MCF 10A (cell line): ENCODE data around the gene CCR6. TPM values are rescaled to one million over a fixed set of nuclear protein-coding genes. Genes with fewer than 3 reads are reported as not detected.

Experiments
- BruUV-seq: library from RNA; stranded (reverse); fragments of 400-500 nt; replicated peaks from 2 replicates; lab custom pipeline; 2021; lab: Mats Ljungman, UMichigan
- CTCF ChIA-PET: fragments of 300-600 bp; sonication (Branson Sonifier 250); formaldehyde crosslinking; extraction: SDS; loops from one replicate; lab custom pipeline; 2021; ENCODE audit warnings: antibody characterized with exemption, inconsistent platforms; lab: Yijun Ruan, JAX
- POLR2A ChIA-PET: fragments of 300-600, 350-650 bp; sonication (Branson Sonifier 250); formaldehyde crosslinking; extraction: SDS; loops from one replicate; lab custom pipeline; 2020; ENCODE audit warnings: antibody characterized with exemption, inconsistent platforms; lab: Yijun Ruan, JAX
- DNase-seq: peaks from one replicate; pipeline ENCODE4 v3.0.0-alpha.2; 2018; ENCODE audit not compliant: unreplicated experiment
- H3K27ac Mint-ChIP-seq: one replicate; pipeline ENCODE4 v1.8.0; 2022; ENCODE audit warnings: mild to moderate bottlenecking, low read depth, mixed read lengths; ENCODE audit not compliant: unreplicated experiment
- H3K27me3 Mint-ChIP-seq: one replicate; pipeline ENCODE4 v1.8.0; 2022; ENCODE audit warnings: mixed read lengths; ENCODE audit not compliant: insufficient read depth, unreplicated experiment
- H3K36me3 Mint-ChIP-seq: one replicate; pipeline ENCODE4 v1.8.0; 2022; ENCODE audit warnings: mild to moderate bottlenecking, moderate library complexity, mixed read lengths; ENCODE audit not compliant: insufficient read depth, unreplicated experiment
- H3K4me1 Mint-ChIP-seq: one replicate; pipeline ENCODE4 v1.8.0; 2022; ENCODE audit warnings: mixed read lengths; ENCODE audit not compliant: insufficient read depth, unreplicated experiment
- H3K4me3 Mint-ChIP-seq: one replicate; pipeline ENCODE4 v1.8.0; 2022; ENCODE audit warnings: mild to moderate bottlenecking, moderate library complexity, mixed read lengths; ENCODE audit not compliant: unreplicated experiment
- H3K9me3 Mint-ChIP-seq: one replicate; pipeline ENCODE4 v1.8.0; 2022; ENCODE audit warnings: mixed read lengths; ENCODE audit not compliant: unreplicated experiment
- CTCF ChIP-seq: fragments of 200-600 bp; IDR thresholded peaks from one replicate; pipeline ENCODE4 v1.8.0; 2022; ENCODE audit warnings: antibody characterized with exemption, mild to moderate bottlenecking; ENCODE audit not compliant: unreplicated experiment
- intact Hi-C: fragments of 100-400 bp; cut with micrococcal nuclease; formaldehyde crosslinking; loops from 2 replicates; pipeline ENCODE4 v1.14.1; 2022
- total RNA-seq: library from RNA; stranded (reverse); gene quantifications from 2 replicates; pipeline ENCODE4 v1.2.3, GENCODE V29; 2022

The CCR6 gene
- total RNA-seq, 1 experiment from 2014 or later = not detected

GRCh38 chr6:167150941-167151549 lies 28.1 kb downstream of the CCR6 start:
- Mint-ChIP-seq H3K4me3 (no peak overlapping the region), H3K36me3 (no peaks in the 10 kb centered on the region), H3K4me1 (peaks cover 7% of the 10 kb centered on the region), H3K27ac (no peak overlapping the region), H3K9me3 (no peaks in the 10 kb centered on the region), H3K27me3 (peaks cover 51% of the 10 kb centered on the region)
- no TSS peak for BruUV-seq
- no peak for TF ChIP-seq CTCF
- intact Hi-C loops = no loop called here
- DNase-seq = no peak
- ChIA-PET POLR2A (no interaction called here), CTCF (interaction anchor here (0.5 kb wide), 1 partner anchor 168 kb away, joined by 4 read pairs; no protein-coding TSS in a partner anchor)

GRCh38 chr6:167151648-167152047 lies 28.8 kb downstream of the CCR6 start:
- CTCF ChIA-PET = interaction anchor here (1.2 kb wide), 1 partner anchor 10 kb away, joined by 3 read pairs; no protein-coding TSS in a partner anchor
- H3K4me3 Mint-ChIP-seq = no peak overlapping the region
- peaks cover 7% of the 10 kb centered on the region for H3K4me1 Mint-ChIP-seq
- POLR2A ChIA-PET = no interaction called here
- H3K27me3 Mint-ChIP-seq = peaks cover 47% of the 10 kb centered on the region
- H3K36me3 Mint-ChIP-seq = no peaks in the 10 kb centered on the region
- no peak overlapping the region for H3K27ac Mint-ChIP-seq
- DNase-seq = no peak
- H3K9me3 Mint-ChIP-seq = no peaks in the 10 kb centered on the region
- BruUV-seq = no TSS peak
- intact Hi-C loops = no loop called here
- no peak for TF ChIP-seq CTCF

GRCh38 chr6:167152862-167153261 lies 30.0 kb downstream of the CCR6 start:
- CTCF ChIA-PET = interaction anchor here (1.2 kb wide), 1 partner anchor 11 kb away, joined by 3 read pairs; no protein-coding TSS in a partner anchor
- TF ChIP-seq CTCF = no peak
- Mint-ChIP-seq H3K4me1 (peaks cover 7% of the 10 kb centered on the region), H3K9me3 (no peaks in the 10 kb centered on the region), H3K36me3 (no peaks in the 10 kb centered on the region), H3K27ac (no peak overlapping the region), H3K4me3 (no peak overlapping the region), H3K27me3 (peaks cover 44% of the 10 kb centered on the region)
- POLR2A ChIA-PET = no interaction called here
- no peak for DNase-seq
- no TSS peak for BruUV-seq
- intact Hi-C loops = no loop called here

- no TSS peak for BruUV-seq
- Mint-ChIP-seq H3K4me3 (no peak overlapping the region), H3K36me3 (no peaks in the 10 kb centered on the region), H3K4me1 (peaks cover 7% of the 10 kb centered on the region), H3K9me3 (no peaks in the 10 kb centered on the region), H3K27ac (no peak overlapping the region), H3K27me3 (peaks cover 44% of the 10 kb centered on the region)
- TF ChIP-seq CTCF = no peak
- intact Hi-C loops = no loop called here
- POLR2A ChIA-PET = no interaction called here
- peak; percentile 6 for DNase-seq
- CTCF ChIA-PET = no interaction called here
Observed at GRCh38 chr6:167153521-167153959, 30.6 kb downstream of the CCR6 start.
